Neuronal stem cell (in vitro differentiated cells): ENCODE data around the gene RNASE13.

Source experiments
- DNase-seq: peaks from one replicate; pipeline ENCODE4 v3.0.0-alpha.2; 2013; ENCODE audit warnings: low spot score
- H2AFZ ChIP-seq: one replicate; pipeline ENCODE4 v1.6.1; 2013; ENCODE audit warnings: mild to moderate bottlenecking, low read length, inconsistent platforms
- H2AK5ac ChIP-seq: 2 replicates; pipeline ENCODE4 v1.6.1; 2013; ENCODE audit warnings: low read depth, mild to moderate bottlenecking, inconsistent platforms, low read length, moderate library complexity, mixed read lengths
- H2BK120ac ChIP-seq: 2 replicates; pipeline ENCODE4 v1.6.1; 2013; ENCODE audit warnings: low read depth, mild to moderate bottlenecking, inconsistent platforms, low read length, moderate library complexity, mixed read lengths
- H2BK12ac ChIP-seq: one replicate; pipeline ENCODE4 v1.6.1; 2013; ENCODE audit warnings: low read length, inconsistent platforms
- H2BK15ac ChIP-seq: 2 replicates; pipeline ENCODE4 v1.6.1; 2013; ENCODE audit warnings: mild to moderate bottlenecking, low read length, inconsistent platforms, mixed read lengths
- H2BK5ac ChIP-seq: one replicate; pipeline ENCODE4 v1.6.1; 2013; ENCODE audit warnings: inconsistent platforms, mild to moderate bottlenecking, low read length, moderate library complexity
- H3K14ac ChIP-seq: one replicate; pipeline ENCODE4 v1.6.1; 2013; ENCODE audit warnings: low read length, inconsistent platforms
- H3K18ac ChIP-seq: 2 replicates; pipeline ENCODE4 v1.6.1; 2013; ENCODE audit warnings: low read length, inconsistent platforms
- H3K23ac ChIP-seq: 2 replicates; pipeline ENCODE4 v1.6.1; 2013; ENCODE audit warnings: low read depth, mild to moderate bottlenecking, mixed read lengths, low read length, inconsistent platforms; ENCODE audit not compliant: poor library complexity
- H3K27ac ChIP-seq: replicated peaks from 3 replicates; pipeline ENCODE4 v1.5.1; 2013; ENCODE audit warnings: low read length, inconsistent platforms
- H3K27me3 ChIP-seq, 3 experiments: 2 replicates each; pipeline ENCODE4 v1.6.1; 2013; ENCODE audit warnings: low read length in 3 of 3, mild to moderate bottlenecking in 2 of 3, inconsistent platforms in 1 of 3, low read depth in 1 of 3, mixed read lengths in 1 of 3, moderate library complexity in 1 of 3; ENCODE audit not compliant: control insufficient read depth in 3 of 3, insufficient read depth in 3 of 3
- H3K36me3 ChIP-seq, 2 donors: replicated peaks in 1 of 2; 2 replicates each; pipeline ENCODE4 v1.6.1; 2013; ENCODE audit warnings: low read length in 2 of 2; ENCODE audit not compliant: control insufficient read depth in 2 of 2, insufficient read depth in 2 of 2
- H3K4ac ChIP-seq: 2 replicates; pipeline ENCODE4 v1.6.1; 2013; ENCODE audit warnings: inconsistent platforms, mild to moderate bottlenecking, low read length, moderate library complexity
- H3K4me1 ChIP-seq, 2 donors: 1 replicate in 1 of 2; 2 replicates in 1 of 2; pipeline ENCODE4 v1.6.1; 2013; ENCODE audit warnings: low read length in 2 of 2, low read depth in 1 of 2; ENCODE audit not compliant: control insufficient read depth in 2 of 2, insufficient read depth in 1 of 2
- H3K4me2 ChIP-seq: one replicate; pipeline ENCODE4 v1.6.1; 2013; ENCODE audit warnings: mild to moderate bottlenecking, low read length, inconsistent platforms; ENCODE audit not compliant: insufficient read depth, poor library complexity, severe bottlenecking
- H3K4me3 ChIP-seq, 2 donors: 2 replicates each; pipeline ENCODE4 v1.5.1; 2013; ENCODE audit warnings: low read length in 2 of 2, mild to moderate bottlenecking in 2 of 2, inconsistent platforms in 1 of 2, moderate library complexity in 1 of 2
- H3K79me1 ChIP-seq: one replicate; pipeline ENCODE4 v1.6.1; 2013; ENCODE audit warnings: low read depth, mild to moderate bottlenecking, inconsistent platforms, low read length, moderate library complexity
- H3K9ac ChIP-seq: one replicate; pipeline ENCODE4 v1.6.1; 2013; ENCODE audit warnings: mild to moderate bottlenecking, low read depth, low read length, inconsistent platforms; ENCODE audit not compliant: poor library complexity
- H3K9me3 ChIP-seq, 2 donors: replicated peaks in 1 of 2; 2 replicates each; pipeline versions ENCODE3 to v1.6.1; 2013; ENCODE audit warnings: low read length in 2 of 2, mild to moderate bottlenecking in 2 of 2, inconsistent platforms in 1 of 2, low read depth in 1 of 2, mixed read lengths in 1 of 2, moderate library complexity in 1 of 2; ENCODE audit not compliant: control insufficient read depth in 2 of 2, insufficient read depth in 1 of 2
- H4K8ac ChIP-seq: one replicate; pipeline ENCODE4 v1.6.1; 2013; ENCODE audit warnings: low read depth, mild to moderate bottlenecking, inconsistent platforms, low read length, moderate library complexity
- H4K91ac ChIP-seq: one replicate; pipeline ENCODE4 v1.6.1; 2013; ENCODE audit warnings: low read length, low read depth, mild to moderate bottlenecking, inconsistent platforms; ENCODE audit not compliant: poor library complexity
- WGBS, 2 donors: extraction: QIAGEN DNeasy Blood & Tissue Kit; methylation state at CpG; one replicate each; pipeline ENCODE4 v1.1.7; 2013; ENCODE audit warnings: missing lambda C conversion rate in 2 of 2, mixed read lengths in 1 of 2; ENCODE audit not compliant: insufficient read length in 2 of 2, insufficient replicate concordance in 1 of 2; ENCODE audit errors: extremely low coverage in 2 of 2; 5-methylcytosine and 5-hydroxymethylcytosine counted together

RNASE13 gene

GRCh38 chr14:21055432-21056117 lies 21.0 kb upstream of the RNASE13 start:
- Histone ChIP-seq H3K18ac (no peak overlapping the region), H2AK5ac (no peak overlapping the region), H3K79me1 (no peaks in the 10 kb centered on the region), H3K9ac (no peak overlapping the region), H3K27ac (no peak overlapping the region), H3K36me3 (no peaks in the 10 kb centered on the region), H3K4me1 (no peaks in the 10 kb centered on the region), H3K4me2 (no peak overlapping the region), H3K27me3 (peaks cover 0 to 33% (median 0%) of the 10 kb centered on the region in 3 experiments), H3K23ac (no peak overlapping the region), H3K9me3 (no peaks in the 10 kb centered on the region), H2BK15ac (no peak overlapping the region), H3K14ac (no peak overlapping the region), H2BK12ac (no peak overlapping the region), H3K4me3 (no peak overlapping the region), H4K91ac (no peak overlapping the region), H2AFZ (peak overlapping the region; percentile 23), H2BK5ac (no peak overlapping the region), H4K8ac (no peak overlapping the region), H3K4ac (no peak overlapping the region), H2BK120ac (no peak overlapping the region)
- no CpG with 5 or more reads among the region's 5 CpGs for WGBS, 2 donors
- DNase-seq: no peak

GRCh38 chr14:21054768-21055145 lies 20.1 kb upstream of the RNASE13 start:
- Histone ChIP-seq H2AK5ac (no peak overlapping the region), H3K36me3 (no peaks in the 10 kb centered on the region), H3K9ac (no peak overlapping the region), H2BK12ac (no peak overlapping the region), H3K4me3 (no peak overlapping the region), H3K79me1 (no peaks in the 10 kb centered on the region), H4K91ac (no peak overlapping the region), H3K4ac (no peak overlapping the region), H3K27ac (no peak overlapping the region), H2BK120ac (no peak overlapping the region), H2BK5ac (no peak overlapping the region), H2AFZ (no peak overlapping the region), H3K4me1 (no peaks in the 10 kb centered on the region), H3K27me3 (peaks cover 0 to 33% (median 0%) of the 10 kb centered on the region in 3 experiments), H4K8ac (no peak overlapping the region), H3K9me3 (no peaks in the 10 kb centered on the region), H3K23ac (no peak overlapping the region), H3K18ac (no peak overlapping the region), H3K4me2 (no peak overlapping the region), H2BK15ac (no peak overlapping the region), H3K14ac (no peak overlapping the region)
- DNase-seq: no peak
- no CpG with 5 or more reads among the region's 4 CpGs for WGBS, 2 donors

- Histone ChIP-seq H3K4me2 (no peak overlapping the region), H3K27me3 (peaks cover 0 to 33% (median 0%) of the 10 kb centered on the region in 3 experiments), H2BK12ac (no peak overlapping the region), H3K14ac (no peak overlapping the region), H3K23ac (no peak overlapping the region), H3K4ac (no peak overlapping the region), H3K18ac (no peak overlapping the region), H3K27ac (no peak overlapping the region), H2BK15ac (no peak overlapping the region), H2AK5ac (no peak overlapping the region), H3K9me3 (no peaks in the 10 kb centered on the region), H2BK5ac (no peak overlapping the region), H3K9ac (no peak overlapping the region), H2BK120ac (no peak overlapping the region), H4K8ac (no peak overlapping the region), H3K79me1 (no peaks in the 10 kb centered on the region), H3K4me1 (no peaks in the 10 kb centered on the region), H3K36me3 (no peaks in the 10 kb centered on the region), H4K91ac (no peak overlapping the region), H3K4me3 (no peak overlapping the region), H2AFZ (no peak overlapping the region)
- DNase-seq: no peak
- WGBS, 2 donors: no CpG with 5 or more reads among the region's 3 CpGs
These were observed 19.6 kb upstream of the RNASE13 start for GRCh38 chr14:21054123-21054767.

GRCh38 chr14:21053184-21054122 lies 18.8 kb upstream of the RNASE13 start:
- H3K4me3 ChIP-seq: no peak overlapping the region
- WGBS, 2 donors: no CpG with 5 or more reads among the region's 20 CpGs
- H2BK12ac ChIP-seq: no peak overlapping the region
- no peak overlapping the region for H3K14ac ChIP-seq
- no peak overlapping the region for H4K91ac ChIP-seq
- H3K27ac ChIP-seq: no peak overlapping the region
- H3K4me1 ChIP-seq: no peaks in the 10 kb centered on the region
- no peaks in the 10 kb centered on the region for H3K36me3 ChIP-seq
- H3K4me2 ChIP-seq: no peak overlapping the region
- no peak for DNase-seq
- no peak overlapping the region for H3K9ac ChIP-seq
- no peak overlapping the region for H3K23ac ChIP-seq
- no peak overlapping the region for H2AFZ ChIP-seq
- H4K8ac ChIP-seq: no peak overlapping the region
- no peak overlapping the region for H3K18ac ChIP-seq
- H3K4ac ChIP-seq: no peak overlapping the region
- no peak overlapping the region for H2BK5ac ChIP-seq
- H3K27me3 ChIP-seq: peaks cover 0 to 33% (median 0%) of the 10 kb centered on the region in 3 experiments
- no peak overlapping the region for H2BK15ac ChIP-seq
- H2BK120ac ChIP-seq: no peak overlapping the region
- H2AK5ac ChIP-seq: no peak overlapping the region
- no peaks in the 10 kb centered on the region for H3K79me1 ChIP-seq
- no peaks in the 10 kb centered on the region for H3K9me3 ChIP-seq
